ENCODE results near the gene SORCS1.

GRCh38 chr10:107071301-107071700, 93.2 kb downstream of the SORCS1 start:
- TF ChIP-seq CTCF (IDR thresholded peaks at IDR 0.05): no peak
- TF ChIP-seq POLR2AphosphoS5 (IDR thresholded peaks at IDR 0.05): no peak
- no peak for TF ChIP-seq POLR2A (IDR thresholded peaks at IDR 0.05; ENCODE audit: low read depth)
- no peak for TF ChIP-seq EP300 (IDR thresholded peaks at IDR 0.05)

All from esophagus muscularis mucosa (tissue), 4 donors.